ENCODE results near the gene PEX10. TPM values are rescaled to one million over a fixed set of nuclear protein-coding genes. Genes with fewer than 3 reads are reported as not detected.

Gene PEX10
- total and polyA plus RNA-seq, 2 experiments from 2014 or later, result 34.2 to 37.5 TPM

DNA sequence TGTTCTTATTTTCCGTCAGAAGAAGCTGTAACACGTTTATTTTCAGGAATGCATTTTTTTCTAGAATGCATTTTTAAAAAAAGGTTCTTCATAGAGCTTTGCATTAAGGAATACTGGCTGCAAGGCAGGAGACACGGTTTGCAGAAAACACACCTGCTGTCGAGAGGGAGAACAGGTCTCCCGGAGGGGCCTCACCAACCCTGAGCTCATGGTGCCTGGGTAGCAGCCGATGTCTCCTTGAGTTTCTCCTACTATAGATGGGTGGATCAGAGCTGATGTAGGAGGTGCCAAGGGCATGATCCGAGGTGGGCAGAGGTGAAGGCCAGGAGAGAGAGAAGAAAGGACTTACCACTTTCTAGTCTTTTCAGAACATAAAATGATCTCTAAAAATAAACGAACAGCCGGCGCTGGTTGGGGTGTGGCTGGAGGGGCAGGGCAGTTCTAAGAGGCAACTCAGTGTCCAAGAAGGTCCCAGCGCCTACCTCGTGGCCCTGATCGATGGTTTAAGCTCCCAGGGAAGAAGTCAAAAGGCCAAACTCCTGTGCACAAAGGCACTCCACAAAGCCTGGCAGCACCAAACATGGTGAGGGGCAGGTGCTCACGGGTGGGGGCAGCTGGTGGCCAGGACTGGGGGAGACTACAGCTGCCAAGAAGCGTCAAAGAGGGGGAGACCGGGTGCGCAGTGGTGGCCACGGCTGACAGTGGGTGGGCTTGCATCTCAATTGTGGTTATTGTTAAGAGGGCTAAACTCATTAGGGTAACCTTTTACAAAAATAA is 33.2 kb downstream of the PEX10 start:
- DNase-seq (ENCODE audit: low read depth in 1 of 2, low spot score in 1 of 2), result no peak
- TF ChIP-seq, protein P1, sequence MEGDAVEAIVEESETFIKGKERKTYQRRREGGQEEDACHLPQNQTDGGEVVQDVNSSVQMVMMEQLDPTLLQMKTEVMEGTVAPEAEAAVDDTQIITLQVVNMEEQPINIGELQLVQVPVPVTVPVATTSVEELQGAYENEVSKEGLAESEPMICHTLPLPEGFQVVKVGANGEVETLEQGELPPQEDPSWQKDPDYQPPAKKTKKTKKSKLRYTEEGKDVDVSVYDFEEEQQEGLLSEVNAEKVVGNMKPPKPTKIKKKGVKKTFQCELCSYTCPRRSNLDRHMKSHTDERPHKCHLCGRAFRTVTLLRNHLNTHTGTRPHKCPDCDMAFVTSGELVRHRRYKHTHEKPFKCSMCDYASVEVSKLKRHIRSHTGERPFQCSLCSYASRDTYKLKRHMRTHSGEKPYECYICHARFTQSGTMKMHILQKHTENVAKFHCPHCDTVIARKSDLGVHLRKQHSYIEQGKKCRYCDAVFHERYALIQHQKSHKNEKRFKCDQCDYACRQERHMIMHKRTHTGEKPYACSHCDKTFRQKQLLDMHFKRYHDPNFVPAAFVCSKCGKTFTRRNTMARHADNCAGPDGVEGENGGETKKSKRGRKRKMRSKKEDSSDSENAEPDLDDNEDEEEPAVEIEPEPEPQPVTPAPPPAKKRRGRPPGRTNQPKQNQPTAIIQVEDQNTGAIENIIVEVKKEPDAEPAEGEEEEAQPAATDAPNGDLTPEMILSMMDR (IDR thresholded peaks at IDR 0.05; ENCODE audit: low read depth, low read length), result no peak

GRCh38 chr1:2378441-2378851 is 33.9 kb downstream of the PEX10 start:
- TF ChIP-seq, protein P1 (IDR thresholded peaks at IDR 0.05; ENCODE audit: low read depth, low read length), result no peak
- H3K27me3 ChIP-seq, result no peaks in the 10 kb centered on the region
- no peaks in the 10 kb centered on the region for H3K9me3 ChIP-seq (ENCODE audit: low read depth)
- H3K4me1 ChIP-seq (ENCODE audit: low read depth), result no peaks in the 10 kb centered on the region
- DNase-seq (ENCODE audit: low read depth in 1 of 2, low spot score in 1 of 2), result no peak
- H3K4me3 ChIP-seq, result no peak overlapping the region
- no peaks in the 10 kb centered on the region for H3K36me3 ChIP-seq
- H3K27ac ChIP-seq, result no peak overlapping the region

More for the DNA sequence above, 33.2 kb downstream of the PEX10 start:
- Histone ChIP-seq H3K4me1 (ENCODE audit: low read depth) (no peaks in the 10 kb centered on the region), H3K9me3 (ENCODE audit: low read depth) (no peaks in the 10 kb centered on the region), H3K27ac (no peak overlapping the region), H3K27me3 (no peaks in the 10 kb centered on the region), H3K36me3 (no peaks in the 10 kb centered on the region), H3K4me3 (no peak overlapping the region)

DNA sequence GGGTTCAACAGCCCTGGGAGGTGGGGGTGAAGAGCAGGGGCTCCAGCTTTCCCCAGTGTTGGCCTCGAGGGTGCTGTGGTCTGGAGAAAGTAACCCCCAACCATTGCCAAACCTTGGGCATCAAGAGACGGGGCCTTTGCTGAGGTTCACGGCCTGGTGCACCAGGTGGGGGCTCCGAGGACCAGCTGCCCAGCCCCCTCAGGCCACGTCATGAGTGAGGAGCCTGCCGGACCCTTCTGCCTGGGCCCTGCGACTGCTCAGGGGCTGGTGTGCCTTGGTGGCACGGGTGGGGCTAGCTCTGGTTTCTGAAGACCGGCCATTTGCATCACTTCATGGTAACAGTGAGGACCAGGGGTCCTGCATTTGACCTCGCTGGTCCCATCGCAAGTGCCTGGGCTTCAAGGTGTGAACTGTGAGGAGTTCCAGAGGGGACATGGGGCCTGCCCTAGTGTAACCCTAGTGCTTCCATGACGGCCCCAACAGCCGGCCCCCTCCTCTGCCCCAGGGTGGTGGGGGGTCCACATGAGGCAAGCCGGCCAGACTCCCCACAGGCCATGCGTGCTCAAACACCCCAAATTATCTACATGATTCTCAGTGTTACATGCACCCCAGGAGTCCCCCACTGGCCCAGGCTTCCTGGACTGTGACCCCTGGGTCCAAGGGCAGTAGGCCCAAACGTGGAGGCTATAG is 34.5 kb downstream of the PEX10 start:
- H3K4me3 ChIP-seq, result no peak overlapping the region
- TF ChIP-seq, protein P1 (IDR thresholded peaks at IDR 0.05; ENCODE audit: low read depth, low read length), result no peak
- H3K36me3 ChIP-seq, result no peaks in the 10 kb centered on the region
- H3K27me3 ChIP-seq, result no peaks in the 10 kb centered on the region
- no peaks in the 10 kb centered on the region for H3K9me3 ChIP-seq (ENCODE audit: low read depth)
- no peak for DNase-seq (ENCODE audit: low read depth in 1 of 2, low spot score in 1 of 2)
- H3K27ac ChIP-seq, result no peak overlapping the region
- no peaks in the 10 kb centered on the region for H3K4me1 ChIP-seq (ENCODE audit: low read depth)

DNA sequence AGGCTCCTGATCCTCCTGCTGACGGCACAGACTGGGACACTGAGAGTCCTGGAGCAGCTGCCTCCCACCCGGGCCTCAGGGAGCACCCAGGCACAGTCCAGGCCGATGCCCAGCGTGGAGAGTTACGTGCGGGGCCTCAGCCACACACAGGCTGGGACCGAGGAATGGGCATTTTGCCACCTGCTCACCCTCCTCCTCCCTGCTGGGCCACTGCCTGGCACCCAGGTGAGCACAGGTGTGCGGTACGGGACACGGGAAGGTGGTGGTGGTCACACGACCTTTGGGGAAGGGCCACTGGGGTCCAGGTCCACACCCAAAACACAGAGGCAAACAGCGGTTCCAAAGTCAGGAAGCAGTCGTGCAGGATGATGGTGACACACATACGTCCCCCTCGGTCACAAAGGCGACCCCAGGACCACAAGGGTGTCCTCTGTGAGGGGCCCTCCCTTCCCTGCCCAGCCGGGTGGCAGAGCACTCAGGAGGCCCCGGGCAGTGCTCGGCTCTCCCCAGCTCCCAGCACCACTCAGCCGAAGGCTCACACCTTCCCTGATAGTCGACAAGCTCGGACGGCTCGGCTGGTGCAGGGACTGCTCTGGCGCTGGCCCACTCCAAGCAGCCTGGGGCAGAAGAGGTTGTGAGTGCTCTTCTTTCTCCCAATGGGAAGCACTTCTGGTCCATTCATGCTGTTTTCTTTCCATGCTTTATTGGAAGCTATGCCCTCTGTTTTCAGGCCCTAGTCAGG is 35.3 kb downstream of the PEX10 start:
- TF ChIP-seq, protein P1 (IDR thresholded peaks at IDR 0.05; ENCODE audit: low read depth, low read length), result no peak
- Histone ChIP-seq H3K27me3 (no peaks in the 10 kb centered on the region), H3K4me1 (ENCODE audit: low read depth) (no peaks in the 10 kb centered on the region)

DNA sequence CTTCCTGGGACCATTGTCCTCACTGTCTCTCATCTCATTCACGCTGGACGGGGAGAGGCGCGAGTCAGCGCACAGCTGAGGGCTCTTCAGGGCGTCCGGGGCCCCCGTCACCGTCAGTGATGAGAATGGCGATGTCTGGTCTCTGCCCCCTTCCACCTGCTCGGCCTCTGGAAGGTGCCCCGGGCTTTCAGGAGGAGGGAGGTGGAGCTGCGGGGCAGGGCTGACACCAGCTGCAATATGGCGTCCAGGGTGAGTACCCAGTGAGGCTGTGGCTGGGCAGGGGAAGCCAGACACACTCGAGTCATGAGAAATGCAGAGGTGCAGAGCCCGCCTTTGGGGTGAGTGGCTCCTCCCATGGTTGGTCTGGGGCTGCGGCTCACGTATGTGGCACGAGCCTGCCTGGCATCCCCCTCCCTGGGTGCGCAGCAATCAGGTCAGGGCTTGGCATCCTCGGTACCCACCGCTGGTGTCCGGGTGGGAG is 36.1 kb downstream of the PEX10 start:
- TF ChIP-seq, protein P1 (IDR thresholded peaks at IDR 0.05; ENCODE audit: low read depth, low read length), result no peak
- H3K9me3 ChIP-seq (ENCODE audit: low read depth), result no peaks in the 10 kb centered on the region
- no peak overlapping the region for H3K4me3 ChIP-seq
- no peaks in the 10 kb centered on the region for H3K4me1 ChIP-seq (ENCODE audit: low read depth)
- DNase-seq (ENCODE audit: low read depth in 1 of 2, low spot score in 1 of 2), result no peak
- H3K36me3 ChIP-seq, result no peaks in the 10 kb centered on the region
- H3K27ac ChIP-seq, result no peak overlapping the region
- H3K27me3 ChIP-seq, result no peaks in the 10 kb centered on the region

More for the DNA sequence above, 35.3 kb downstream of the PEX10 start:
- no peak overlapping the region for H3K4me3 ChIP-seq
- H3K36me3 ChIP-seq, result no peaks in the 10 kb centered on the region
- no peak overlapping the region for H3K27ac ChIP-seq
- H3K9me3 ChIP-seq (ENCODE audit: low read depth), result no peaks in the 10 kb centered on the region
- DNase-seq (ENCODE audit: low read depth in 1 of 2, low spot score in 1 of 2), result no peak

Measured in cardiac muscle cell (in vitro differentiated cells and primary cell).